HL-60 (cell line): ENCODE measurements around the gene SMCP.

Source experiments
- DNase-seq, 2 experiments: peaks; one replicate each; pipeline ENCODE4 v3.0.0-alpha.2; 2010 to 2020; ENCODE audit warnings: low read depth in 1 of 2, low spot score in 1 of 2
- H3K27ac ChIP-seq: fragments of 250-450 bp; sonication (Bioruptor Pico); replicated peaks from 2 replicates; pipeline ENCODE4 v1.5.1; 2020; ENCODE audit warnings: mild to moderate bottlenecking, moderate library complexity
- H3K27me3 ChIP-seq: fragments of 250-450 bp; sonication (Bioruptor Pico); 2 replicates; pipeline ENCODE4 v1.5.1; 2021; ENCODE audit warnings: mild to moderate bottlenecking, moderate library complexity; ENCODE audit not compliant: insufficient read depth, poor library complexity, severe bottlenecking
- H3K4me3 ChIP-seq: replicated peaks from 2 replicates; pipeline ENCODE4 v1.5.1; 2011; ENCODE audit warnings: mild to moderate bottlenecking, control low read depth, low read length; ENCODE audit not compliant: insufficient read depth
- CTCF ChIP-seq: IDR thresholded peaks from one replicate; pipeline ENCODE4 v1.5.1; 2011; ENCODE audit warnings: low read length, control low read depth, inconsistent platforms; ENCODE audit not compliant: insufficient read depth
- GABPA ChIP-seq: IDR thresholded peaks from 2 replicates; pipeline ENCODE4 v1.6.1; 2012; ENCODE audit warnings: low read depth
- POLR2AphosphoS5 ChIP-seq: IDR thresholded peaks from 2 replicates; pipeline ENCODE4 v1.6.1; 2012; ENCODE audit warnings: low read depth
- SPI1 ChIP-seq: IDR thresholded peaks from 2 replicates; pipeline ENCODE4 v1.6.1; 2012; ENCODE audit warnings: low read depth, mild to moderate bottlenecking, borderline replicate concordance
- TF ChIP-seq, protein P1 (sequence below): IDR thresholded peaks from 2 replicates; pipeline ENCODE4 v1.6.1; 2012; ENCODE audit warnings: low read depth; ENCODE audit not compliant: insufficient replicate concordance

The SMCP gene

GRCh38 chr1:152928671-152929070 is 50.5 kb downstream of the SMCP start:
- Histone ChIP-seq H3K4me3 (no peak overlapping the region), H3K27ac (no peak overlapping the region), H3K27me3 (peaks cover 4% of the 10 kb centered on the region)
- TF ChIP-seq SPI1 (no peak), GABPA (no peak), POLR2AphosphoS5 (no peak), CTCF (no peak)
- TF ChIP-seq, protein P1, sequence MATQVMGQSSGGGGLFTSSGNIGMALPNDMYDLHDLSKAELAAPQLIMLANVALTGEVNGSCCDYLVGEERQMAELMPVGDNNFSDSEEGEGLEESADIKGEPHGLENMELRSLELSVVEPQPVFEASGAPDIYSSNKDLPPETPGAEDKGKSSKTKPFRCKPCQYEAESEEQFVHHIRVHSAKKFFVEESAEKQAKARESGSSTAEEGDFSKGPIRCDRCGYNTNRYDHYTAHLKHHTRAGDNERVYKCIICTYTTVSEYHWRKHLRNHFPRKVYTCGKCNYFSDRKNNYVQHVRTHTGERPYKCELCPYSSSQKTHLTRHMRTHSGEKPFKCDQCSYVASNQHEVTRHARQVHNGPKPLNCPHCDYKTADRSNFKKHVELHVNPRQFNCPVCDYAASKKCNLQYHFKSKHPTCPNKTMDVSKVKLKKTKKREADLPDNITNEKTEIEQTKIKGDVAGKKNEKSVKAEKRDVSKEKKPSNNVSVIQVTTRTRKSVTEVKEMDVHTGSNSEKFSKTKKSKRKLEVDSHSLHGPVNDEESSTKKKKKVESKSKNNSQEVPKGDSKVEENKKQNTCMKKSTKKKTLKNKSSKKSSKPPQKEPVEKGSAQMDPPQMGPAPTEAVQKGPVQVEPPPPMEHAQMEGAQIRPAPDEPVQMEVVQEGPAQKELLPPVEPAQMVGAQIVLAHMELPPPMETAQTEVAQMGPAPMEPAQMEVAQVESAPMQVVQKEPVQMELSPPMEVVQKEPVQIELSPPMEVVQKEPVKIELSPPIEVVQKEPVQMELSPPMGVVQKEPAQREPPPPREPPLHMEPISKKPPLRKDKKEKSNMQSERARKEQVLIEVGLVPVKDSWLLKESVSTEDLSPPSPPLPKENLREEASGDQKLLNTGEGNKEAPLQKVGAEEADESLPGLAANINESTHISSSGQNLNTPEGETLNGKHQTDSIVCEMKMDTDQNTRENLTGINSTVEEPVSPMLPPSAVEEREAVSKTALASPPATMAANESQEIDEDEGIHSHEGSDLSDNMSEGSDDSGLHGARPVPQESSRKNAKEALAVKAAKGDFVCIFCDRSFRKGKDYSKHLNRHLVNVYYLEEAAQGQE = no peak
- DNase-seq = no peak

DNA sequence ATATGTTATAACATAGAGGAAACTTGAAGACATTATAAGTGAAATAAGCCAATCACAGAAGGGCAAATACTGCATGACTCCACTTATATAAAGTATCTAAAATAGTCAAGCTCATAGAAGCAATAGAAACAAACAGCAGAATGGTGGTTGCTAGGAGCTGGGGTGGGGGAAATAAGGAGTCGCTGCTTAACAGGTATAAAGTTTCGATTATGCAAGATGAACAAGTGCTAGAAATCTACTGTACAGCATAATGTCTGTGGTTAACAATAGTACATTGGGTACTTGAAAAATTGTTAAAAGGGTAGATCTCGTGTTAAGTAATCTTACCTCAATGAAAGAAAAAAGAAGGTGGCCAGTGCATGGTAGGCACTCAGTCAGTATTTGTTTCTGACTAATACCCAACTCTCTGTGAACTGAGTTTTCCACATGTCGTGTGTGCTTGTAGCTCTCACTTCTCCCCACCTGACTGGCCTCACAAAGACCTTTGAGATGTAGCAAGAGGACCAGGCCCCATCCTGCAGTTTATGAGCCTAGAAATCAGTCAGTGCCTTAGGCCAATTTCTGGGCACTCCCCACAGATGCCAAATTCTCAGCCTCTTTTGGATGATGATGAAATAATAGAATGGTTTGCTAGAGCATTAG is 54.2 kb downstream of the SMCP start:
- peaks cover 4% of the 10 kb centered on the region for H3K27me3 ChIP-seq
- H3K4me3 ChIP-seq = no peak overlapping the region
- H3K27ac ChIP-seq = no peak overlapping the region
- TF ChIP-seq, protein P1 = no peak
- TF ChIP-seq CTCF (no peak), SPI1 (no peak), POLR2AphosphoS5 (no peak)
- DNase-seq = no peak

DNA sequence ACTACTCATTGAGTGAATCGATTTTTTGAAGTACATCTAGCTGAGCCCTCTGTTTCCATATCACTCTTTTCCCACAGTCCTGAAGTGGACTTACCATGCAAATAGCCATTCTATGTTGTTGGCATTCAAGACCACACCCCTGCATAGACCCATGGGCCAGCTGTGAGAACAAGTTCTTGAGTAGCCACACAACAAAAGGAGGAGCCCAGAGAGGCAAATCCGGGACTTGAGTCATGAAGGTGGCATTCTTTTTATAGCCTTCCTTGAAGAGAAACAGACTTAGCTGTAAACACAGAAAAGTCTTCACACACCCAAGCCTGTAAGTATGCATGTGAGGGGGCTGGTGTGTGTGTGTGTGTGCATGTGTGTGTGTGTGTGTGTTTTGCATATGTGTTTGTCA is 55.1 kb downstream of the SMCP start:
- no peak overlapping the region for H3K27ac ChIP-seq
- DNase-seq = no peak
- TF ChIP-seq POLR2AphosphoS5 = no peak
- TF ChIP-seq CTCF = no peak
- TF ChIP-seq SPI1 = no peak
- TF ChIP-seq GABPA = no peak
- TF ChIP-seq, protein P1 = no peak

More for the DNA sequence above, 55.1 kb downstream of the SMCP start:
- Histone ChIP-seq H3K27me3 (peaks cover 4% of the 10 kb centered on the region), H3K4me3 (no peak overlapping the region)
